Measurements from ENCODE around the gene PAWR.
"Not testable (repeated sequence)": the region's sequence is repeated elsewhere in the genome, so short reads cannot be mapped to it uniquely, and the experiment has no call there.

The PAWR gene

DNA sequence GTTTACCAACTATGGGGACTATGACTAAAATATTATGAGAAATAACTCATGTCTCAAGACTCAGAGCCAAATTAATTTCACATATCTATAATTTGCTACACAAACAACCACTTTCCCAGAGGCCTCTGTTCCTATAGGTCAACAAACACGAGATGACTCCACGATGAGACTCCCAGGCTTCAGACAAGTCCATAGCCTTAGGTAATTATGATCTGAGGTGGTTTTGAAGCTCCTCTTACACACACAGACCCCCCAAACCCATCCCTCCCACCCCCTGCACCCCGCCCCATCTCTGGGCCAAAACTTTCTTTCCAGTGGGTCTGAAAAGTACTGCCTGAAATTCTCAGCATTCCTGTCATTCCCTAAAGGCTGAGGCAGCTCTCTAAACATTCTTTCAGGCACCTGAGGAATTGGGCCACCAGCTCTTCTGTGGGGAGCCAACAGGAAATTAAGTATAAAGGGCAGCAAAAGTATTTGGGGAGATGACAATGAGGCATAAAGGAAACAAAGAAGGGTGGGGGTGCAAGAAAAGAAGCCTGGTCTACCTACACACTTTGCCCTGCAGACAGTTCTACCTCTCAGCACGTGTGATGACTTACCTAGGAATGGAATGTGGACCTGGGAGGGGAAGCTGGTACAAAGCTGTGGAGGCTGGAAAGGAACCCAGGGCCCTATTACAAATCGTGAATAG is 143.6 kb downstream of the PAWR start:
- DNase-seq = no peak

DNA sequence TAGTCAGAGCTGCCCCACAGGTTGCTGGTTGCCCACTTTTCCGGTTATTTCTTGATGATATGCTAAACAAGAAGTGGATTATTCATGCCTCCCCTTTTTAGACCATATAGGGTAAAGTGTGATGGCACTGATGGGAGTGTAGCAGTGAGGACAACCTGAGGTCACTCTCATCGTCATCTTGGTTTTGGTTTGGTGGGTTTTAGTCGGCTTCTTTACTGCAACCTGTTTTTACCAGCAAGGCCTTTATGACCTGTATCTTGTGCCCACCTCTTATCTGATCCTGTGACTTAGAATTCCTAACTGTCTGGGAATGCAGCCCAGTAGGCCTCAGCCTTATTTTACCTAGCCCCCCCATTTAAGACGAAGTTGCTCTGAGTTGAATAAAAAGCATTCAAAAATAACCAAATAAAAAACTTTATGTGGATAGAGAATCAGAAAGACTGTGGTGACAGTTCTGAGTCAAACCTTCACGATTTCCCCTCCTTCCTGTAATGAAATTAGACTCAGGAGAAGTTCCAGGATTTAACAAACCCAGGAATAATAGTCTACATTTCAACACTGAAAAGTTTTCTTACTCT is 144.2 kb downstream of the PAWR start:
- DNase-seq = no peak

DNA sequence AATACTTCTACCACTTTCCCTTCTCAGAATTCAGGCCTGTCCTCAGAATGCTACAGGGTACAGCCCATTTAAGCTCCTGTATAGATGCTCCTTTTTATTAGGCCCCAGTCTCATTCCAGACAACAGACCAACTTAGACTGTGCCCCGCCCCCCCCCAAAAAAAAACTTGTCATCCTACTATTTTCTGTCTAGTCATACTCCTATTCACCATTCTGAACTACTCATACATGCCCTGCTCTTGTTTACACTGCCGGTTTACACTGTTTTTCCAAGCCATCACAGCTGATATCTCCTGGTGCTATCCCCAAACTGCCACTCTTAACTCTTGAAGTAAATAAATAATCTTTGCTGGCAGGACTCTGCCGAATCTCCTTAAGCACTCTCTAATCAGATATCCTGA is 146.3 kb downstream of the PAWR start:
- DNase-seq = not testable (repeated sequence)

DNA sequence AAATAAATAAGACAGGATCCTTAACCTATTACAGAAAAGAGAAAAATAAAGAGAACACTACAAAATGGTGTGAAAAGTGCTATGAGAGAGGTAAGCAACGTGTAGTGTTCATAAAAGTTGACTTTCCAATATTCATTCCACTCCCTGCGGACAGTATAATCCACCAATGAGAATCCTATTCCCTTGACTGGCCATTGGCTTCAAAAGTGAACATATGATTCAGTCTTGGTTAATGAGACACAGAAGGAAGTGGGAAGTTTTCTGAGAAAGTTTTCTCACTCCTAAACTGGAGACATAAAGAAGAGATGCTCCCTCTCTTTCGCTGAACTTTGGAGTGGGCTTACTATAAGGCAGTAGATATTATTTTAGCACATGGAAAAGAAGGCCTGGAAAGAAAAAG is 153.1 kb downstream of the PAWR start:
- DNase-seq = no peak

DNA sequence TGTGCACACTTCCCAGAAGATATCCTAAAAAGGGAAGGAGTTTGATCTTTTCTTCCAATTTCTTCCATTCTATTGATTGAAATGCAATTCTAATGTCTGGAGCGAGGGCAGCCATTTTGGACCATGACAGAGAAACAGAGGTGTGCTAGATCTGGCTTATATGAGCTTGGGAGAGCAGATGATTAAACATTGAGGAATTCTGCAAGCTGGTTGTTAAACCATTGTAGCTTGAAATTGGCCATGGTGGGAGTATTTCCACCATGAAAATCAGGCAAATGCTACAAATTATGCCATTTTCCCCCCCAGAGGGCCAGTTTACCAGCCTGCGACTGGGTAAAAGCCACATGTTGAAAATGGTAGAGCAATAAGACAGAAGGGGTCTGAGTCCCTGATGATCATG is 155.0 kb downstream of the PAWR start:
- no peak for DNase-seq
